ENCODE results near the gene SRMS.
"Not testable (repeated sequence)": the region's sequence is repeated elsewhere in the genome, so short reads cannot be mapped to it uniquely, and the experiment has no call there.

SRMS gene

DNA sequence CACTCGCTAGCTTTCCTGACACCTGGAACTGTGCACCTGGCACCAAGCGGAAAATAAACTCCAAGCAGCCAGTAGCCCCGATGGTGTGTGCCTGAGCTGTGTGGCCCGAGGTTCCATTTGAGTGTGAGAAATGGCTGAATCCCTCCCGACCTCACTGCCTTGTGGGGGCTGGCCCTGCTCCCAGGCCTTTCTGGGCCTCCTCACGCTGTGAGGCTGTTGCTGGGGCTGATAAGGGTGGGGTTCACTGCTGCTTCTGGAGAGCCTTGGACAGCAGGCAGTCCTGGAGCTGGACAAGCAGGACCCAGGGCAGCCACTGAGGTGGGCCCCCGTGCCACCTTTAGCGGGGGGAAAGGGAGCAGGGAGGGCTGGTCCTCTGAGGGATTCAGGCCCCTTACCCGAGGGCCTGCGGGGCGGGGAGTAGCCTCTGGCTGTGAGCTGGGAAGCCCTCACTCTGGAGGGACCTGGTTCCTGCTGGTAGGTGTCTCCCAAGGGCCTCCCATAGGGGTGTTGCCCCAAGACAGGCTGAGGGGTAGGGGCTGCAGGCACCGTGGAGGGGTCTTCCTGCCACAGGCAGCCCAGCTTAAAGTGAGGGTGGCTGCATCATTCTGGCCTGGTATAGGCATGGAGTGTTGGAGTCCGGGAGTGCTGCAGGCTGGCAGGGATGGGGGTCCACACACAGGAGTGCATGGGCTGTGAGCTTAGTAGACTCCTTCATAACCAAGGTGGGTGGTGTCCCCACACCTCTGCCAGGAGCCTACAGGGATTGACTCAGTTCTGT, 25.3 kb downstream of the SRMS start:
- no peak for DNase-seq (ENCODE audit: low read depth in 2 of 2)

DNA sequence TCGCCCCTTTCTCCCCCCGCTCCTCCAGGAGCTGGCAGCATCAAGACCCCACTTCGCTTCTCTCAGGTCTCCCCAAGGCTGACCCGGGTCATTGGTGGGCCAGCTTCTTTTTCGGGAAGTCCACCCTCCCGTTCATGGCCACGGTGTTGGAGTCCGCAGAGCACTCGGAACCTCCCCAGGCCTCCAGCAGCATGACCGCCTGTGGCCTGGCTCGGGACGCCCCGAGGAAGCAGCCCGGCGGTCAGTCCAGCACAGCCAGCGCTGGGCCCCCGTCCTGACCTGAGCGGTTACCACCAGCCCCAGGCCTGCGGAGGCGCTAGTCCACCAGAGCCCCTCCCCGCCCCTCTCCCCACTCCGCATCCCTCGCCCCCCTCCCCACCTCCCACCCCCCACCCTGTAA, 25.9 kb downstream of the SRMS start:
- no peak for DNase-seq (ENCODE audit: low read depth in 2 of 2)

DNA sequence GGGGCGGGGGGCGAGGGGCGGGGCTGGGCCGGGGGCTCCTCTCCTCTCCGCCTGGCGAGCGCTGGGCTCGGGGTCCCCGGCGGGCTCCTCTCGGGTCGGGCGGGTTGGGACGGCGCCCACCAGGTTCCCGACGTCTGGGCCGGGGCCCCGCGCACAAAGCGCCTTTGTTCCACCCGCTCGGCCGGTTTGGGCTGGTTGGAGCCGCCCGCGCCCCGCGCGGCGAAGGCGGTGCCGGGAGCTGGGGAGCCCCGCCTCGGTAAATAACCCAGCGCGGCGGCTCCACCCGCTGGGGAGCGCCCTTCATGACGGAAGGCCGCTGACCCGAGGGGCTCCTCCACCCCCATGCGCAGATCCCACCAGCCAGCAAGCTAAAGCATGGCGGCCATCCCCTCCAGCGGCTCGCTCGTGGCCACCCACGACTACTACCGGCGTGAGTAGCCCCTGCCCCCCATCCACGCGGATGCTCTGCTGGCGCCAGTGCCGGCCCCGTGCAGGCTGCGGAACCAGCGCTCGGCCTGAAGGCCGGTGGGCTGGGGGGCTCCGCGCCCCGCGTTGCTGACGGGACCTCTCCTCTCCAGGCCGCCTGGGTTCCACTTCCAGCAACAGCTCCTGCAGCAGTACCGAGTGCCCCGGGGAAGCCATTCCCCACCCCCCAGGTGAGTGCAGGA, 26.5 kb downstream of the SRMS start:
- peak; percentile 36 to 42 for DNase-seq (ENCODE audit: low read depth in 2 of 2)

DNA sequence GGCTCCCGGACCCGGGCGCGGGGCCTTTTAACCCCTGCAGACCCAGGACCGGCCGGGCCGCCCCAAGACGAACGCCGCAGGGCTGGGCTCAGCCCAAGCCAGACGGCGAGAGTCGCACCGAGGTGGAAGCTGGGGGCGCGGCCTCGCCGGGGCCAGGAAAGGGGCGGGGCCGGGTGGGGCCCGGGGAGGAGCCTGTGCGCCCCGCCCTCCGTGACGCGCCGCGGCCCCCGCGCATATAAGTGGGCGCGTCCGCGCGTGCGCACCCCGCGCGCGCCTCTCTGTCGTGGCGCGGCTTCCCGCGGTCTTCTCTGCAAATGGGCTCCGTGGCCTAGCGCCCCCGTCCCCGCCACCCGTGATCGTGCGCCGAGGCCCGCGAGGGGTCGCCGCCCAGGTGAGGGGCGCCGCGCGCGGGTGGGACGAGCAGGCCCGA, 27.0 kb downstream of the SRMS start, which contains the start of gene PPDPF:
TSS of gene PPDPF (plus strand) at position 262 of the 430 bp plus-strand sequence. CDS start 544 bp downstream, outside the sequence.
- peak; percentile 68 for DNase-seq (ENCODE audit: low read depth in 2 of 2)

DNA sequence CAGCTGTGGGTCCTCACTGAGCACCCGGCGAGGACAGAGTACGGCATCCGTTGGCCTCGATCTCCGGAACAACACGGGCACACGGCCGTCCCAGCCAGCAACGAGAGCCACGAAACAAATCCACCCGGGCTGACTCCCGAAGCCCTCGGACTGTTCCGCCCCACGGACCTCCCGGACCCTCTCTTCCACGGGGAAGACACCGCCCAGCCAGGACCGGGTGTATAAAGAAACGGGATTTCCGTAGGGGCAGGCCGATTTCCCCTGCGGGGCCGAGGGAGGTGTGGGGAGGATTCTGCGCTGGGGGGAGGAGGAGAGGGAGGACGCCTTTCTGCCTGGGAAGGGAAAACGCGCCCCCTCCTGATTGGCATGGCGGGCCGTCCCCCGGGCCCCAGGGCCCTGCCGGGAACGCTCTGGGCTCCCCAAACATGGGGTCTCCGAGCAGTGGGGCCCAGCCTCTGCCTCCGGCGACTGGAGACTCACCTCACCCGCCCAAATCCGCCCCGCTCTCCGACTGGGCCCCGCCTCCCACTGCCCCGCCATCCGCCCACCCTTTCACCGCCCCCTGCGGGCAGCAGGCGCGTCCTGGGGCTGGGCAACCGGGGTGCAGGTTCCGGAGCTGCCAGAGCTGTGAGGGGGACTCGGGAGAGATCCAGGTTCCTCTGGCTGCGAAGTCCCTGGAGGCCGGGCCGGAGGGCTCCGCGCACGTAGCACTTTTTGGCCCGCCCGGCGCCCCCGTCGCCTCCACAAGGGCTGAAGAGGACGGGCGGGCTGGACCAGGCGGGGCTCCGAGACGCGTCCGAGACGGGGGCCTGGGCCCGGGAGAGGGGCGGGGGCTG, 27.7 kb downstream of the SRMS start:
- peak; percentile 47 to 51 for DNase-seq (ENCODE audit: low read depth in 2 of 2)

DNA sequence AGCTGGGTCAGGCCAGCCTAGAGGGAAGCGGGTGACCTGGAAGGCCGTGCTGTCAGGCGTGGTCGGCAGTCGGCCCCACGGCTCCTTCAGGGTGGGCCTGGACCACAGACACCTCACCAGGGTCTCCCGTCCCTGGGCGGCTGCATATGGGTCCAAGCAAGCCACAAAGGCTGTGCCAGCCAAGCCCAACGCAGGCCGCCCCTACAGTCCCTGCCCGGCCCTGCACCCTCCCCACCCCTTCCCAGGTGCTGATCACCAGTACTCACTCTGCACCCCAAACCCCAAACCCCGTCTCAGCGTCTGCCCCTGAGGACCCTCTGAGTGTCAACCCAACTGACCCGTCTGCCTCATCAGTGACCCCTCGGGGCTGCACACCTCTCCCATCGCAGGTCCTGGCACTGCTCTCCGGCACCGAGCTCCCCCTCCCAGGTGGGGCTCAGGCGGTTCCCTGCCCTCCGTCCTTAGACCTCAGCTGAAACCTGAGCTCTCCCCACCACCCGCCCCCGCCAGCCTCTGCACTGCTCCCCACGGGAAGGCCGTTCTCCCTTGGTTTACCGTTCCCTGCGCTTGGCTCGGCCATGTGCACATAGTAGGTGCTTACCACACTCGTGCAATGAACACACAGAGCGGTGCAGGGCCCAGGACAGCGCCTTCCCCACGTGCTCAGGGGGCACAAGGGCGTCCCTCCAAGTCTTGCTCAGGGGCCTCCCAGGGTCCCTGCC, 28.4 kb downstream of the SRMS start:
- no peak for DNase-seq (ENCODE audit: low read depth in 2 of 2)

DNA sequence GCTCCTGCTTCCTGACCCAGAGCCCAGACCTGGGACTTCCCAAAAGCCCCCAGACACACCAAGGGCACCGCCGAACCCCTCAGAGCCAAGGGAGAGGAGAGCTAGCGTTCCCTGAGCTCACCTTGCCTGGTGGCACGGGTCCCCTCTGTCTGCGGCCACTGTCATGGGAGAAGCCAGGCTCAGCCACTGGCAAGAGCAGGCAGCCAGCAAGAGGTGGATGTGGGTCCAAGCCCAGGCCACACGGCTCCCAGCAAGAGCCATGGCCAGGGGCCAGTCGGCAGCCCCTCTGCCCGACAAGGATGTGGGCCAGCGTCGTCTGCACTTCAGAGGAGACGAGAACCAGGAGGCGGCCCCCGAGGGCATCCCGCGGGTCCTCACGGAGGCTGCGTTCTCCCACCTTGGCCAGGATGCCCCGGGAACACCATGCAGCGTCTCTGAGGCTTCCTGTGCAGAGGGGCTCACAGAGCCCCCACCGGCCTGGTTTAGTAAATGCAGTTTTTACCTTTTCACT, 29.1 kb downstream of the SRMS start:
- DNase-seq (ENCODE audit: low read depth in 2 of 2): no peak

DNA sequence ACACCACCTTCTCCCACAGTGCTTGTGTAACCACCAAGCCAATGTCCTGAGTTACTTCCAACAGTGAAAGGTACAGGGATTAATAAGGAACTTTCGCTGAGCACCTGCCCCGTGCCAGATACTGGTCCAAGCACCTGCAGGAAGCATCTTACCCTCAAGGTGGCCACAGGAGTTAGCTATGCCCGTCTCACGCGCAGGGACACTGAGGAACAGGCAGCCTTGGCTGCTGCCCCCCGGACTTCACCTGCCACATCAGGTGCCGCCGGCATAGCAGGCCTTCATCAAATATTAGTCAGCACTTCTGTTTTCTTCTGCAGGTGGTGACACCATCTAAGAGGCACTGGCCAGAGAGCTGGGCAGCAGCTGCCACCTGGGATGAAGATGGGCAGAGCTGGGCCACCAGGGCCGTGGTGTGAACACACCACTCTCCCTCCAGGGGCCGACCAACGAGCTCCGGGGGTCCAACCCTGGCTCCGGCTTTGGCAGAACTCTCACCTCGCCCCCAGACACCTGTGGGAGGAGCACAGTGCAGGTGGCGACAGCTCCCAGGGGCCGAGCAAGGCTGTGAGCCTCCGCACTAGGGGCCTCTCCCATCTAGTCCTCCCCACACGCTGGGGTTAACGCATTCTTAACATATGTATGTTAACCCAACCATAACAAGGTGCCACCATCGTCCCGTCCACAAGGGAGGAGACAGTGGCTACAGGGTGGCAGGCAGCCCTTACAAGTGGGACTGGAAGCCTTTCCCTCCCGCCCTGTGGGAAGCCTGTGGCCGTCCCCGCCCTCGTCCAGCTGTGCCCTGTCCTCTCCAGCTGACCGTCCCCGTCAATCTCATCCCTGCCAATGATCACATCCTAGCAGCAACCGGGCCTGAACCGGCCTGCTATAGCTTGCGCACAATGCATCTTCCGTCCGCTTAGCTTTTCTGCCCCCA, 29.9 kb downstream of the SRMS start:
- no peak for DNase-seq (ENCODE audit: low read depth in 2 of 2)

DNA sequence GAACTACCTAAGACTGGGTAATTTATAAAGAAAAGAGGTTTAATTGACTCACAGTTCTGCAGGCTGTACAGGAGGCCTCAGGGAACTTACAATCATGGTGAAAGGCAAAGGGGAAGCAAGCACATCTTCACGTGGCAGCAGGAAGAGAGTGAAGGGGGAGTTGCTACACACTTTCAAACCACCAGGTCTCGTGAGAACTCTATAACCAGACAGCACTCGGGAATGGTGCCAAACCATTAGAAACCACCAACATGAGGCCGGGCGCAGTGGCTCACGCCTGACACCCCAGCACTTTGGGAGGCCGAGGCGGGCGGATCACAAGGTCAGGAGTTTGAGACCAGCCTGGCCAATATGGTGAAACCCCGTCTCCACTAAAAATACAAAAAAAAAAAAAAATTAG, 33.0 kb downstream of the SRMS start:
- DNase-seq (ENCODE audit: low read depth in 2 of 2): not testable (repeated sequence)

DNA sequence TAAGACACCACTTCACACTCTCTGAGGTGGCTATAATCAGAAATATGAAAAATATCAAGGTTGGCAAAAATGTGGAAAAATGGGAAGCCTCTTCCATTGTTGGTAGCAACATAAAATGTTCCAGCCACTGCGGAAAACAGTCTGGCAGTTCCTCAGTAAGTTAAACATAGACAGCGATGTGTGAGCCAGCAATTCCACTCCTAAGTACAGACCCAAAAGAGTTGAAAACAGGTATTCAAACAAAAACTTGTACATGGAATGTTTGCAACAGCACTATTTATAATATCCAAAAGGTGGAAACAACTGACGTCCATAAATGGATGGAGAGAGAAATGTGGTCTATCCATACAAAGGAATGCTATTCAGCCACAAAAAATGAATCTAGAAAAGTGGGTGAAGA, 34.3 kb downstream of the SRMS start:
- DNase-seq (ENCODE audit: low read depth in 2 of 2): no peak

DNA sequence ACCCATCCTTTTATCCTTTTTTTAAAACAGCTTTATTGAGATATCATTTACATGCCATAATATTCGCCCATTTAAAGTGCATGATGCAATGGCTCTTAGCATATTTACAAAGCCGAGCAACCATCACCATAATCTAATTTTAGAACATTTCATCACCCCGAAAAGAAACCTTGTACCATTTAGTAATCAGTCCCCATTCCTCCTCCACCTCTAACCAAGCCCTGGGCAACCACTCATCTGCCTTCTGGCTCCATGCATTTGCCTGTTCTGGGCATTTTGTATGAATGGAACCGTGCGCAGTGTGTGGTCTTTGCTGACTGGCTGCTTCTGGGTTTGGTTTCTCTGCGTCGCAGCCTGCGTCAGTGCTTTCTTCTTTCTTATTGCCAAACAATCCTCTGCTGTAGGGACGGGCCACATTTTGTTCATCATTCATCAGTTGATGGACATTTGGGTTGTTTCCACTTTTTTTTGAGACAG, 38.4 kb downstream of the SRMS start:
- no peak for DNase-seq (ENCODE audit: low read depth in 2 of 2)

DNA sequence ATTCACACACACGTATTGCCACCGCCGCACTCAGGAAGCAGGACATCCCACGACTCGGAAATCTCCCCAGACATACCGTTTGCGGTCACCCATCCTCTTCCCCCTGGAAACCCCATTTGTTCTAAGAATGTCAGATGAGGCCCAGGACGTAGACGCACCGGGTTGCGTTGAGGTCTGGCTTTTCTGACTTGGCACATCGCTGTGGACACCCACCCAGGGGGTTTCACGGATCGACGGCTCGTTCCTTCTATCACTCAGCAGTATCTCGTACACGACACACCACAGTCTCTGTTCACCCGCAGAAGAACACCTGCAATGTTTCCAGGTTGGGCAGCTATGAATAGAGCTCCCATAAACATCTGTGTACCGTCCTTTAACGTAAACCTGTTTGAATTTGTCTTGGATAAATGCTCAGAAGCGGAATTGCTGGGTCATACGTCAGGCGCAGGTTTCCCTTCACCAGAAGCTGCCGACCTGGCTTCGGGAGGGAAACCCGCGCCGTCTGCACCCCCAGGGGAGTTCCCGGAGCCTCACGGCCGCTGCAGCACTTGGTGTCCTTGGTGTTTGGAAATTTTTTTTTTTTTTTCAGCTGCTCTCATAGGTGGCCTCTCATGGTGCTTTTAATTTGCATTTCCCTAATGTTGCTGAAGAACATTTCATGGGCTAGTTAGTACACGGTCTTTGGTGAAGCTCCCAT, 39.3 kb downstream of the SRMS start:
- DNase-seq (ENCODE audit: low read depth in 2 of 2): no peak

DNA sequence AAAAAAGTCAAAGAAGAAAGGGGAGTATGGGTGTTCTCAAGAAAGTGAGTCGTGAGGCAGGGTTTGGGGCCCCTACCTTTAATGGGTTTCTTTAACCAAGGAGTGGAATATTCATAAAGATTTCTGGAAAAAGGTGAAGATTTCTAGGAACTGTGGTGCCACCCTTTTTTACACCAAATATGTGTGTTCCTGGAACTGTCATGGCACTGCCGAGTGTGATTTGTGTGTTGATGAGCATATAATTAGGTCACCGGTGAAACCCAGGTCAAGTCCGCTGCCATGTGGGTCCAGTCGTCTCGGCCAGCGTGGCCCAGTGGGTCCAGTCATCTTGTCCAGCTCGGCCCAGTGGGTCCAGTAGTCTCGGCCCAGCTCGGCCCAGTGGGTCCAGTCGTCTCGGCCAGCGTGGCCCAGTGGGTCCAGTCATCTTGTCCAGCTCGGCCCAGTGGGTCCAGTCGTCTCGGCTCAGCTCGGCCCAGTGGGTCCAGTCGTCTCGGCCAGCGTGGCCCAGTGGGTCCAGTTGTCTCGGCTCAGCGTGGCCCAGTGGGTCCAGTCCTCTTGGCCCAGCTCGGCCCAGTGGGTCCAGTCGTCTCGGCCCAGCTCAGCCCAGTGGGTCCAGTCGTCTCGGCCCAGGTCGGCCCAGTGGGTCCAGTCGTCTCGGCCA, 40.3 kb downstream of the SRMS start:
- no peak for DNase-seq (ENCODE audit: low read depth in 2 of 2)

DNA sequence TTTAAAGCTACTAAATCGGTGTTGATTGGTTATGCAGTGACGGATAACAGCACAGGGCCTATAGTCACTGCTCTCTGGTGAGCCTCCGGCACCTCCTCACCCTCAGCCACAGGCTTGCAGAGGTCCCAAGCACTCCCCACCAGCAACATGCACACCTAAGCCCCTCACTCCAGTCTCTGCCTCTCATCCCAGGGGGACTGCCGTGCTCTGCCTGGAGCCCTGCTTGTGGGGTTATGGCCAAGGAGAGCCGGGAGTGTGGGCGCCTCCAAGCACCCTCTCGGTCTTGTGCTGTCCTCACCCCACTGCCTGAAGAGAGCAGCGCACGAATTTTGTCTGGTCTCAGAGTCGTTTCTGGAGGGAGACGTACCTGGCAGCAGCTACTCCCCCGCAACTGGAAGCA, 41.8 kb downstream of the SRMS start:
- DNase-seq (ENCODE audit: low read depth in 2 of 2): no peak

DNA sequence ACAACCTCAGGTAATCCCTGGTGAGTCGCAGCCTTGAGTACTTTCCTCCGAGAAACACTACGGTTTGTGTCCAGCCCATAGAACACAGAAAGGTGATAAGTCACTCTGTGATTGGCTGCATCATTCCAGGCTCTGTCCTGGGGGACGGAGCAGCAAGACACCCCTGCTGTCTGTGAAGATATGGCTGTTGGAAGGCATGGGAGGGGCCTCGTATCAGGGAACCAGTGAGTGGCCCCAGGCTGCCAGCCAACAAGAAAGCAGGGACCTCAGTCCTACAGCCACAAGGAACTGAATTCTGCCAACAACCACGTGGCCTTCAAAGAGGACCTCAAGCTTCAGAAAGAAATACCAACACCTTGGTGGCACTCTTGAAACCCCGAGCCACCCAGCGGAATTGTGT, 42.3 kb downstream of the SRMS start:
- no peak for DNase-seq (ENCODE audit: low read depth in 2 of 2)

DNA sequence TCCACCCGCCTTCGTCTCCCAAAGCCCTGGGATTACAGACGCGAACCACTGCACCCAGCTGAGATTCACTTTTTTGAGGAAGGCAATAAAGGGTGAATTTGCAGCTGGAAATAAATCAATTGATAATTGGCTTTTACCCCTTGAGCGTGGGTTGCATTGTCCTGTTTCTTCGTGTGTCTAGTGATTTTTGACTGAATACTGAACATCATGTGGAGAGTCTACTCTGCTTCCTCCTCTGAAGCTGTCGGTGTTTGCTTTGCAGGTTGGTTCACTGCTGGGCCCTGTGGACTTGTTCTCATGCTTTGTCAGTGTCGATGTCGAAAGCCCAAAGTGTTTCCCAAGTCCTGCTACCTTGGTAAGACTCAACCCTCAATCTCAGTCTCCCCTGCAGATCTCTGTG, 42.9 kb downstream of the SRMS start:
- DNase-seq (ENCODE audit: low read depth in 2 of 2): no peak

DNA sequence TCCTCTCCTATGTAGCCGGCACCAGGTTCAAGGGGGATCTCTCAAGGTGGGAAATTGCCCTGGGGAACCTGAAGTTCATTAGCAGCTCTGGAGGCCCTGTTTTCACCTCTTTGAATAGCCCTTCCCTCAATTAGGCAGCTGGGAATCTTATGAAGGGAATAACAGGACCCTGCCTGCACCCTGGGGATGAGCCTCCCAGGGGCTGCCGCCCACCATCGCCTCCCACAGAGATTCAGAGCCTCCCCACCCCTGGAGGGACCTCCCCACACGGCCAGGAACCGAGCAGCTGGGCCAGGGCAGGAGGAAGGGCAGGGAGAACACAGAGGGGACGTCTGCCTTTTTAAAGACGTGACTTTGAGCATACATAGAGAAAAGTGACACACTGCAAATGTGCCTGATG, 44.0 kb downstream of the SRMS start:
- DNase-seq (ENCODE audit: low read depth in 2 of 2): no peak

DNA sequence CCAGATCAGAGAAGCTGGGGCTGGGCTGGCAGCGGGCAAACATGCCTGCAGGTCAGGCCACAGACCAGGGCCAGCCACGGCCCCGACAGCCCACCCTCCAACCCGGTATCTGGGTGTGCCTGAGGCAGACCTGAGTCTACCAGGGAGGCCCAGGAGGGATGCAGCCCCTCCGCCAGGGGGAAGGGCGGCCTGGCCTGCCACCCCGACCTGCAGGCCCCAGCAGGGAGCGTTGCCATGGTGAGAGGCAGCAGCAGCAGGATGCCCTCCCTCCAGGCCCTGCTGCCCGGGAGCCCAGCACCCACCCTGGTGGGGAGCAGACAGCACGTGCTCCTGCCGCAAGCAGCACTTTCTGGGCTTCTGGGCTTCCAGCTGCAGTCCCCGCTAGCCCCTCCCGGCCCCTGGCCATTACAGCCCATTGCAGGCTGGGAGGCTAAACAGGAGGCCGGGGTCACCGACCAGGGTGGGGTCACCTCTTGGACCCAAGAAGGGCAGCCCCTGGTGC, 44.8 kb downstream of the SRMS start:
- no peak for DNase-seq (ENCODE audit: low read depth in 2 of 2)
